Measurements from ENCODE around the gene CHST15.
"Not testable (repeated sequence)": the region's sequence is repeated elsewhere in the genome, so short reads cannot be mapped to it uniquely, and the experiment has no call there.

CHST15 gene

DNA sequence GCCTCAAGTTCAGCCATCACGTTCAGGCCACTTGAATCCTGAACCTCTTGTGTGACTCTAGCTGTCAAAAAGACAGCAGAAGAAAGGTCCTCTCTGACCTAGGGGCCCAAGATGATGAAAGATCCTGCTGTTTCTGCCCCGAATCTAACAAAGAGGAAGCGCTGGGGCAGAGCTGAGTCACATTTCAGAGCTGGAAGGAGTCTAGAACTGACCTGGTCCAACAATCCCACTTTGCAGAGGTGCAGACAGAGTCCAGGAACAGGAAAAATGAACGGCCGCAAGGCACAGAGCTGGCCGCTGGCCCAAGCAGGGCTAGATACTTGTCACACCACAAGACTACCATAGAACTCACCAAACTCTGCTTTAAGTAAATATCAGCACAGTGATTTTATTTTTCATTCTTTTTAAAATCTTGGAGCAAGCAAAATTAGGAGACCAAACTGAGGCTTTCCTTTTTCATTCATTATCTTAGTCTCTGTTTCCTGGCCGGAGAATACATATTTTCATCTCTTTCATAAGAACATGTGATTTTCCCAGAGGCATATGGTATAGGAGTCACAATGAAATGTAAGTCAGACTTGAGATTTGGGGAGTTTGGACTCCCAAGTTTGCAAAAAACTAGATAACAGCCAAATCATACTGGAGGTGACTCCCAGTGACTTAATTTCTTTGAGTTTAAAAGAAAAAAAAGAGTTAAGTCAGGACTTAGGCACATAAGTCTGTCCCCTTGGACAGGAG lies 52.8 kb downstream of the CHST15 start:
- no peak for DNase-seq

DNA sequence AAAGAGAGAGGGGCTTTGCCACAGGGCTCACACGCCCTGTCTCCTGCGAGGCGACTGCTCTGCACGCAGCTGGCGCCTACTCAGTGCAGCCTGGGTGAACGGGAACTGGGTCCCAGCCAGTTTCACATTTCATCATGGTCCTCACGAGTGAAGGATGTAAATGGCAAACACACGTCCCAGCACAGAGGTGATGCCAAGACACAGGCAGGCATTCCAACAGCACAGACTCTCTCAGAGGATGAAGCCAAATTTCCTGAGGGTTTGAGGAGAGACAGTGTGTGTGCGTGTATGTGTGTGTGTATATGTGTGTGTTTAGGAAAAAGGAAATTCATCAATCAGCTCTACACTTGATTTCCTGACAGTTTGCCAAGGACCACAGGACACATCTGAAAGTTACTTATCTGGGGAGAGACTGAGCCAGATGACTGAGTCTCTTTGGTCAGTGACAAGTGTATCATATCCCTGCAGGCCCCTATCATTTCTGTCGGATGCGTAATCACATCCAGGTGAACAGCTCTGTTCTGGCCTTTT lies 53.9 kb downstream of the CHST15 start:
- DNase-seq, result no peak

DNA sequence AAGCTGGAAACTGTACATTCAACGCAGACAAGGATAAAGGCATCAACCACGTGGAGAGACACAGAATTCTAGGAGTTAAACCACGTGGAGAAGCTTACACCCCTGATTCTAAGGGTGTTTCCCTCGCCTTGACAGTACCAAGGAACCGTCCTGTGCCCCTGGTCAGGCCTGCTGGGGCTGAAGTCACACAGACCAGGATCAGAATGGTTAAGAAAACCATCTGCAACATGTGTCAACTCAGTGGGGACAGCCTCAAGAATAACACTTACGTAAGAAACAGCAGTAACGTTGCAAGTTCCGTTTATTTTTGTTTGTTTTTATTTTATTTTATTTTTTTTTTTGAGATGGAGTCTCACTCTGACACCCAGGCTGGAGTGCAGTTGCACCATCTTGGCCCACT lies 55.6 kb downstream of the CHST15 start:
- no peak for DNase-seq

DNA sequence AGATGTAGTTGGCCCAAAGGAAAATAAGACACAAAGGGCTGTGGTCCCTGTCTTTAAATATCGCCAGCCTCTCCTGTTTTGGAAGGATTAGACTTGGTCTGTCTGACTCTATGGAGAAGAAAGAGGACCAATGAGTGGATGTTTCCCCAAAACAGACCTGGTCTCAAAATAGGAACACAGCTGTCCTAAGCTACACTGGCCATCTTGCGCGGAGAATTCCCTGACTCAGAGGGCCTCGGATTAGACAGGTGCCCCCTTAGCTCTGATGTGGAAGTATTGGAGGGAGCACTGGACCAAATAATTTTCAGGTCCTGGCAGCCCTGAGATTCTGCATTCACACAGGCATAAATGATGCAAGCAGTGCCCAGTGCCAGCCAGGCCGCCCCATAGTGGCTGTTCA lies 56.1 kb downstream of the CHST15 start:
- DNase-seq, result no peak

DNA sequence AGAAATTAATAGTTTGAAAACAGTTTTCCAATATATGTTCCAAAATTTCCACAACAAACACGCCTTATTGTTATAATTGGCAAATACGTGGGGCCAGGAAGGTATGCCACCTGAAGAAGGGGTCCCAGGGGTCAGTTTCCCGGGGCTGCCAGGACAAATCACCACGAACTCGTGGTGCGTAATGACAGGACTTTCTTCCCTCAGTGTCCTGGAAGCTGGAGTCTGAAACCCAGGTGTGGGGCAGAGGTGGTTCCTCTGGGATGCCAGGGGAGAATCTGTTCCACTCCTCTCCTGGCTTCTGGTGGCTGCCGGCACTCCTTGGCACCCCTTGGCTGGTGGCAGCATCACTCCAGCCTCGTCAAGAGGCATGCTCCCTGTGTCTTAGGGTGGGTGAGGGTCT lies 56.7 kb downstream of the CHST15 start:
- no peak for DNase-seq

DNA sequence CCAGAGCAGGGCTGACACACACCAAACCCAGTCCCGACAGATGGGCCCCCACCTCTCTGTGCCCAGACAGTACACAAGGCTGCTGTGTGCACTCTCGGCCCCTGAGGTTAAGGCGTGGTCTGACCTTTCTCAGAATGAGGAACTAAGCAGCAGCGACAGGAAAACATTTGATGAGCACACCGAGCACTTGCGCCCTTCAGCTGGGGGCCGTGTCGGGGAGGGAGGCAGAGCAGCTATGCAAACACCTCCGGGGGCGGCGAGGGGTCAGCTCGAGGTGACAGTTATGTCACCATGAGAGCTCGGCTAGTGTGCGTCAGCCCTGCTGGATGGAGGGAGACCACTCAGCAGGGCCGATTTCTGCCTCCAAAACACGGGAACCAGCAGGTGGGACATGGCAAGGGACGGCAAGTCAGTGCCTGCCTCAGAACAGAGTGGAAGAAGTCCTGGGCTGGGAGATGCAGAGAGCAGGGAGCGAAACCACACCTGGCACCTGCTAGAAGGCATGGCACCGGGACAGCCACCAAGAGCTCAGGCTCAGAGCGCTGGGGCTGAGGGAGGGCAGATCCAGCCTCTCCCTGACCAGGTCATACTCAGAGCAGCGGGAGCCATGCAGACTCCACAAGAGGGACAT lies 57.4 kb downstream of the CHST15 start:
- DNase-seq, result no peak

DNA sequence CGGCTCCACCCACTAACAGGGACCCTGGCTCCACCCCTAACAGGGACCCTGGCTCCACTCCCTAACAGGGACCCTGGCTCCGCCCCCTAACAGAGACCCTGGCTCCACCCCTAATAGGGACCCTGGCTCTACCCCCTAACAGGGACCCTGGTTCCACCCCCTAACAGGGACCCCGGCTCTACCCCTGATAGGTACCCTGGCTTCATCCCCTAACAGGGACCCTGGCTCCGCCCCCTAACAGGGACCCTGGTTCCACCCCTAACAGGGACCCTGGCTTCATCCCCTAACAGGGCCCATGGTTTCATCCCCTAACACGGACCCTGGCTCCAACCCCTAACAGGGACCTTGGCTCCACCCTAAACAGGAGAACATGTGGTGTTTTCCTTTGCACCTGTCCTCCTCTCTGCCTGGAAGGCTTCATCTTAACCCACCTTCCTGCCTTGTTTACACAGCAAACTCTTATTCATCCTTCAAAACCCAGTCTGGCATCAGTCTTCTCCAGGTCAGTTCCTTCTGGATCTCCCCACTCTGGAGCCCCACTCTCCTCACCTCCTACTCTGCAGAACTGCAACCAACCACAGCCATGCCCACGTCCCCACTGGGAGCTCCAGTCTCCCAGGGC lies 58.0 kb downstream of the CHST15 start:
- no peak for DNase-seq

DNA sequence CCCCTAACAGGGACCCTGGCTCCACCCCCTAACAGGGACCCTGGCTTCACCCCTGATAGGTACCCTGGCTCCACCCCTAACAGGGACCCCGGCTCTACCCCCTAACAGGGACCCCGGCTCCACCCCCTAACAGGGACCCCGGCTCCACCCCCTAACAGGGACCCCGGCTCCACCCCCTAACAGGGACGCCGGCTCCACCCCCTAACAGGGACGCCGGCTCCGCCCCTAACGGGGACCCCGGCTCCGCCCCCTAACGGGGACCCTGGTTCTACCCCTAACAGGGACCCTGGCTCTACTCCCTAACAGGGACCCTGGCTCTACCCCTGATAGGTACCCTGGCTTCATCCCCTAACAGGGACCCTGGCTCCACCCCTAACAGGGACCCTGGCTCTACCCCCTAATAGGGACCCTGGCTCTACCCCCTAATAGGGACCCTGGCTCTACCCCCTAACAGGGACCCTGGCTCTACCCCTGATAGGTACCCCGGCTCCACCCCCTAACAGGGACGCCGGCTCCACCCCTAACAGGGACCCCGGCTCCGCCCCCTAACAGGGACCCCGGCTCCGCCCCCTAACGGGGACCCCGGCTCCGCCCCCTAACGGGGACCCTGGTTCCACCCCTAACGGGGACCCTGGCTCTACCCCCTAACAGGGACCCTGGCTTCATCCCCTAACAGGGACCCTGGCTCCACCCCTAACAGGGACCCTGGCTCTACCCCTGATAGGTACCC lies 58.7 kb downstream of the CHST15 start:
- DNase-seq, result not testable (repeated sequence)

DNA sequence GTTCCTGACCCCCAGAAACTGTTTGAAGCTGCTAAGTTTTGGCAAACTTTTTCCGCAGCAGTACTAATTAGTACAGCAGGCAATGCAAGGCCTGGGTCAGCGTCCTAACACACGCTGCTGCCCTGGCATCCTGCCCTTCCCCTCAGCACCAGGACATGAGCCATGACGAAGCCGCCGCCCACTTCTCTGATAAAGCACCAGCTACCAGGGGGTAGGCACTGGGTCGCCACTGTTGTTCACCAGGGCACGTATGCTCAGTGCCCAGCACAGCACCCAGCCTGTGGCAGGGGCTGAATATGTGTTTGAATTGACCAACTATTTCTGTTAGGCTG lies 59.5 kb downstream of the CHST15 start:
- DNase-seq, result no peak

DNA sequence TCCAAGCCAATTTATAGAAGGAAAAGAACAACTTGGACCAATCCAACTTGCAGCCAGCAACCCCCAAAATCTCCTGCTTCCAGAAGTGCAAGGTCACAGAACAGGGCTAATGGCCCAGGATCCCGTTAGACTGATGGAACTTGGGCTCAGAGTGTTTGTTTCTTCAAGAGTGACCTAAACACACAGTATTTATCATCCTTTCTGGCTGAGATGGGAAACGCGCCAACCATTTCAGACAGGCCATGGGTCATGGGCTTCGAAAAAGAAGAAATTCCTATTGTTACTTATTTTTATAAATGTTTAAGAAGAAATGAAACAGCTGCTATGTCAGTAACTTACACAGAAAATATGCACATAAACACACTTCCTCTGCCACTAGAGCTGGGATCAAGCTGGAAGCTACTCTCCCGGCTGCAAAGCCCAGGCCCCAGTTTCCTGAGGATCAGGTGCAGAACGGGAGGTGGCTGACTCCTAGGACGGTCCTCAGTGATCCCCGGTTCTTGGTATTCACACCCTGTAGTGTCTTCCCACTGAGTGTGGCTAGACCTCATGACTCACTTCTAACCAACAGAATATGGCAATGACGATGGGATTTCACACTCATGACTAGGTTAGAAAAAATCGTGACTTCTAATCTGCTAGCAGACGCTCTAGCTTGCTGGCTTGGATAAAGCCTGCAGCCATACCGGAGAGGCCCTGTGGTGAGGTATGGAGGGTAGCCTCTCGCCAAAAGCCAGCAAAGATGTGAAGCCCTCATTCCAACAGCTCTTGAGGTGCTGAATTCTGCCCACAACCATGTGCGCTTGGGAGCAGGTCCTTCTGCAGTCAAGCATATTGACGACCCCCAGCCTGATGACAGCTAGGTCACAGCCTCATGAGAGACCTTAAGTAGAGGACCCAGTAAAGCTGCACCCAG lies 60.2 kb downstream of the CHST15 start:
- no peak for DNase-seq

DNA sequence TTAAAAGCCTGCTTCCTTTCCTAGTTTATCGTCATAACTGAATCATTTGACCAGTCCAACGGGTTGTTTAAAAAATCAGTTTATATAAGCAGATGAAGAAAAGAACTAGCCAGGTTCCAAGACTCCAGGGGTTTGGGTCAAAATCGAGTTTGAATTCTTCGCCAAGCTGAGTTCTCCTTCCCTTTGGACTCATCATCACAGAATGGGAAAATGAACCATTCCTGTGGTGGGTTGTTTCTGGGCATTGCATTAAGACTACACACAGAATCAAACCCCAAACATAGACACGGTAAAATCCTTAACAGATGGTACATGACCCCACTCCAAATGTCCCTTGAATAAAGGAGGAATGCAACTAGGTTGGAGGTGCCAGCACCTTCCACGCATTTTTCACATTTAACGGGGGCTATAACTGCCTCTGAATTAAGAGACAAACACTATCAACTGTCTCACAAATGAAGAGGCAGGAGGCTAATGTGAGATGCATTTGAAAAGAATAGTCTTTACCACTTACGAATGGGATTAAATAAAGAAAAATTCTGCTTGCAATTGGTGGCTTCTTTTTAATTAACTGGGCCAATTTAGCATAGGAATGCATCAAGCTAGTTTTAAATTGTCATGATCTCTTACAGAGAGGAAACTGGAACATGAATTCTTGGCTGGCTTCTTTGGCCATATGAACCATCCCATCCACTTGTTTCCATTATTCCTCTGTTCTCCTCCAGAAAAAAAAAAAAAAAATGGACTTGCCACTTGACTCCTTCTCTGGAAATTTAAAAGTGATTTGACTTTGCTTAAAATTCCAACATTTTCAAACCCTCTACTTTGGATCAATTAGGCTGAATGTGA lies 61.1 kb downstream of the CHST15 start:
- DNase-seq, result no peak

DNA sequence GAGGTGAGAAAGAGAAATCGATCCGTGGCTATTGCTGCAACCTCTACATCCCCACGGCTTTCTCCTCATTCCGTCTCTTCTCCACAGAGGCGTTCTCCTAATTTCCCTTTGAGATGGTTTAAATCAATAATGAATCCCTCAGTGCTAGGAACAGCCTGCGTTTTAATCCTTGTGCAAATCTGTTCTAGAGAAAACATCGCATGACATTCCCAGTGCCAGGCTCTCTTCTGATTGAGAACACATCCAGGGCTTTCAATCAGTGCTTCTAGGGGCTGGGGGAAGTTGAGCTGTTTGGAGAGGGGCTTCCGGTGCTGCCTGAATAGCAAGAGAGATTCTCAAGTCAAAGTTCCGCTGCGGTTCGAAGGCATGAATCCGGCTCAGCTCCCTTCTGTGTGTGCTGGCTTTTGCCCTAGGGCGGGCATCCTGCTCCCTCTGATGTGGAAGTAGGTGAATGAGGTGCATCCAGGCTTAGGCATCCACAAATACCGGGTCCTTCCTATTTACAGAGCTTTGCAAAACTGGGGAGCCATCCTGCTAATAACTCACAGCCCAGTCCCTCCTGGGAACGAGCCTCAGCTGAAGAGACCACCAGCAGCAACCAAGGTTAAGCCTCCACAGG lies 62.8 kb downstream of the CHST15 start:
- no peak for DNase-seq

DNA sequence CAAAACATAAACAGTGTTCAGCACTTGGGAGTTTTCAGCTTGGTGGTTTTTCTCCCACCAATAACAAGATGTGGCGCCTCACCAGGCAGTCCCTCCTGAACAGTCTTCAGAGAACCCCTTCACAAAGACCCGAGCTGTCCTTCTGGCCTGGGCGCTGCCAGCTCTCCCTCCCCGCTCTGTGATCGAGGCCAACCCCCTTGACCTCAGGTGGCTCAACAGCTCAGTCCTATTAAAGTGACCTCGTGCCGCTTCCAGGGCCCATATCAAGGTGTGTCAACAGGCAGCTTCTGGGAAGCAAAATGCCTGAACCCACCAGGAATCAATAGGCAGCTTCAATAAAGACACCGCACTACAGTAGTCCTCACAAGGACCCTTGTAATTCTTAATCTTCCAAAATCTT lies 63.3 kb downstream of the CHST15 start:
- DNase-seq, result no peak

DNA sequence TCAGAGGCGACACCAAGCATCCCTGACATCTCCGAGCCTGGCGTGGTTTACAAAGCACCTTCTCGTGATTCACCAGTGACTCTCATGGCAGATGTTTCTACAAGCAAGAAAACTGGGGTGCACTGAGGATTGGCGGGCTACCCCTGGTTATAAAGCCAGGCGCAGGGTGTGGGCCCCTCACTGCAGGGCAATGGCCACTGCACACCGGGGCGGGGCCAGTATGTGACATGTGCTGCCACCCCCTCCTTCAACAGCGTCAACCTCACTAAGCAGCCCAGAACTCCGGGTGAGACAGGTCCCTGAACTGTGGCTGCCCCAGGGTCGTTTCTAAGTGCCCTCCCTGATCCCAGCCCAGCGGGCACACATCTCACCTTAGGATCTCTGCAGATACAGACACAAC lies 63.8 kb downstream of the CHST15 start:
- DNase-seq, result no peak

DNA sequence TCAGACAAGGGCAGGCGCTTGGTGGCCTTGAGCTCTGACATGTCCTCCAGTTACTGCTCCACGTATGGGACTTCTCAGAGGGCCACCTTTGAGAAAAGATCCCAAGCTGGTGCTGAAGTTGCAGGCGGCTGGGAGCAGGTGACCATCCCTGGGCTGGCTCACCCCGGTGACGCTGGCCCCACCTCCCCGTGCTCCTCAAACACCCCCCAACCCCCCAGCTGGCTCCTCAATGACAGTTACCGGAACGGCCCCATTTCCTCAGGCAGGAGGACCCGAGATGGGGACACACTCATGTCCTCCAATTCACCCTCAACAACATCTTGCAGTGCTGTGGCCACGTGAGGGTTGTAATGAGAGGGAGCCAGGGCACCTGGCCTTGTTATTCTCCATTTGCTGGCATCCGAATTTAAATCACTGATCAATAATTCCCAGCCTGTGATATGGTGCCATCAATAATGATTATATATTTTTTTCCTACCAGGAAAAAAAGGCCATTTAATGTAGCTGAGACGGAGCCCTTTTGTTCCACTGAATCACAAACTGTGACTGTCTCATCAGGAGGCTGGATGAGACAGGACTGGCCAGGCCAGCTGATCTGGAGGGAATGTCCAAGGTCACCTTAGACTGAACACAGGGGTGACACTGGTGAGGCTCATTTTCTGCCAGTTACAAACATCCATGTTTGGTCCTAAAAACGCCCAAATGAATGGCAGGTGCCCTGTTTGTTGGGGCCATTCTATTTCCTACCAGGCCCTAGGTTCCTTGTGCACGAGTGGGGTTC lies 64.5 kb downstream of the CHST15 start:
- no peak for DNase-seq

DNA sequence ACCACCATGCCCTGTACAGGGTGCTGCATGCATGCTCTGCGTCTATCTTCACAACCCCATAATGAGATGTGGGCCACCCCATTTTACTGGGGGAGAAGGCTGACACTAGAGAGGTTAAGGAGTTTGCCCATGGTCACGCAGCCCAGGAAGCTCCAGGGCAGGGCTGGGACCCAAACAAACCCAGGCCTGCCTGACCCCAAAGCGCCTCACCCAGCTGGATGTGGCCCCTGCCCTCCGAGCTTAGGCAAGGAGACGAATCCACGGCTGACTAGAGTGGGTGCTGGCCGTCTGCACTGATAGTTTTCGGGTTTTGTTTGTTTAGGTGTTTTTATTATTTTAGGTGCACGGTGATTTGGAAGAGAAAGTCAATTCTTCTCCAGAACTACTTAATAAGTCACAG lies 65.7 kb downstream of the CHST15 start:
- DNase-seq, result no peak

DNA sequence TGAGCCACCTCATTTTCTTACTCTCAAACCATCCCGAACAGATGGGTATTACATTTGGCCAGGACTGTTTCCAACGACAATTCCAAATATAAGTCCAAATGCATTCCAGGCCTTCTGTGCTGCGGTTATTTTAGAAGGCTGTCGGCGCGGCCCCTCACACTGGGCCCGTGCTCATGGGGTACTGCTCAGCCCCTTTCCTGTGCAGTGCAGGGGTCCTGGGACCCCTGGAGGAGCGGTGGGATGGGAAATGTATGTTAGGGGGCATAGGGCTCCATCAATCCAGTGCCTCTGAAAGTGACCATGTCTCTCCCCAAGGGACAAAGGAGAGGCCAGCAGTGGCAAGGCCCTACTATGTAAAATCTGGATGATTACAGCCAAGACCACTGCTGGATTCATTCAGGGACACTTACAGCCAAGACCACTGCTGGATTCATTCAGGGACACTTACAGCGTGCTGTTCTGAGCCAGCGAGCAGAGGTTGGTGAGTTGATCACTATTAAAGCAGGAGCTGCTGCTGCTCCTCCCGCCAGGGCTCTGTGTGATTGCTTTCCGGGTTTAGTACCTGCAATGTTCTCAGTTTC lies 66.3 kb downstream of the CHST15 start:
- no peak for DNase-seq

DNA sequence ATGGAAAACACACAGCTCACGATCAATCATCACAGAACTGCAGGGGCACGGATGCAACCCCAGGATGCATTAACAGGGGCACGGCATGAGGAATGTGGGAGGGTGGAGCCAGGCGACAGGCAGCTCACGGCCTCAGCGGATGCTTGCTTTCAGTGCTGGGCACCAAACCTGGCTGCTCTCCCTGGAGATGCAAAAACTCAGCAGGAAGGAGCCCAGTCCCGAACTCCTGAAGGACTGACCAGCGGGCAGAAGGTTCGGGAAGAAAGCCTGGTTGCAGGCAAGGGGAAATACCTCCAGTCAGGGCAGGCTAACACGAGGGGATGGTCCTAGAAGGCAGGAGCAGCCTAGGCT lies 66.8 kb downstream of the CHST15 start:
- no peak for DNase-seq

DNA sequence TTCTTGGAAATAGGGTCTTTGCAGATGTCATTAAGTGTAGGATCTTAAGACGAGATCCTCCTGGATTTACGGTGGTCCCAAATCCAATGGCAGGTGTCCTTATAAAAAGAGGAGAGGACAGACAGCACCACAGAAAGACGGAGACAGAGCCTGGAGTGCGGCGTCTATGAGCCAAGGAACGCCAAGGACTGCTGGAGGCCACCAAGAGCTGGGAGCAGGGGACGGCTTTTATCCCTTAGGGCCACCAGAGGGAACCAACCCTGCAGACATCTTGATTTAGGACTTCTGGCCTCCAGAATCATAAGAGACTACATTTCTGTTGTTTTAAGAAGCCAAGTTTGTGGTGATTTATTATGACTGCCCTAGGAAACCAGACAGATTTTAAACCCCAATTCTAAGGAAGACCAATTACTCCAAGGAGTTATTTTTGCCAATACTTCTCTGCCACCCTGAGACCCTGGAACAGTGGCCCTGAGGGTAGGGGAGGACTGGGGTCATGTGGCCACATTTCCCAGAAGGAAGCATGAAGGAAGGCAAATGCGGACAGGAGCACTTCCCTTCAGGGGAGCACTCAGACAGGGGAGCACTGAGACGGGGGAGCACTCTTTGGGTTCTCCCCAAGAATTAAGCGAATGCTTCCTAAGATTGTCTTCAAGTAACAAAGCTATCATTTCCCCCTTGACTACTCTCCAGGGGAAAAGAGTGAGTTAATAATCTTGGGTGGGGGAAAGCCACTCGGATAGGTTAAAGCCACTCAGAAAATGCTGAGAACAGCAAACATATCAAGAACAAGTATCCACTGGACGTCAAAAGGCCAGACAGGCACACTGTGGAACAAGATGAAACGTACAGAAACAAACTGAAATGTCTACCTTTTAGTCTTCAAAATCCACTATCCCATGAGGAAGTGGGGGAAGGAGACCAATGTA lies 67.5 kb downstream of the CHST15 start:
- DNase-seq, result no peak

All from NCI-H1105 treated with DMSO at 0.1 percent for 48 hours (cell line).